GM21529 (cell line): ENCODE results near the gene FKBP1B.
"Not testable (repeated sequence)": the region's sequence is repeated elsewhere in the genome, so short reads cannot be mapped to it uniquely, and the experiment has no call there.

Source experiments
- ATAC-seq: cut with Tn5 transposase; IDR thresholded peaks from one replicate; pipeline ENCODE4 v1.9.1; 2021; ENCODE audit not compliant: unreplicated experiment

The FKBP1B gene

DNA sequence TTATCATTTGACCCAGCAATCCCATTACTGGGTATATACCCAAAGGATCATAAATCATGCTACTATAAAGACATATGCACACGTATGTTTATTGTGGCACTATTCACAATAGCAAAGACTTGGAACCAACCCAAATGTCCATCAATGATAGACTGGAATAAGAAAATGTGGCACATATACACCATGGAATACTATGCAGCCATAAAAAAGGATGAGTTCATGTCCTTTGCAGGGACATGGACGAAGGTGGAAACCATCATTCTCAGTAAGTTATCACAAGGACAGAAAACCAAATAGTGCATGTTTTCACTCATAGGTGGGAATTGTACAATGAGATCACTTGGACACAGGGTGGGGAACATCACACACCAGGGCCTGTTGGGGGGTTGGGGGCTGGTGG lies 51.2 kb downstream of the FKBP1B start:
- not testable (repeated sequence) for ATAC-seq

DNA sequence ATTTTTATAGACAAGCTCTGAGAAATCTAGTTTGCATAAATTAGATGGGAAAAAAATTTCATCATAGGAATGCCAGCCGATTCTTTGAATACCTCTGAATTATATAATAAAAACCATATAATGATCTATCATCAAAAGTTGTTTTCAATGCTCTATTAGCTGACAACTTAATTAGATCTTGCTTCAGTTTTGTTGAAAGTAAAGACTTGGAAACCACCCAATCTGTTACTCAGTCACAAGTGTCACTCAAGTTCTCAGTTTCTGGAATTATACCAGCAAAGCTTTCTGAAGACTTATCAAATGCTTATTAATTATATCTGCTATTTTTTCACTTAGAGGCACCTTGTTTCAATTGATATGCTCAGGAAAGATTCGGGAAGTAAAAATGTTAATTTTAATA lies 52.5 kb downstream of the FKBP1B start:
- no peak for ATAC-seq

DNA sequence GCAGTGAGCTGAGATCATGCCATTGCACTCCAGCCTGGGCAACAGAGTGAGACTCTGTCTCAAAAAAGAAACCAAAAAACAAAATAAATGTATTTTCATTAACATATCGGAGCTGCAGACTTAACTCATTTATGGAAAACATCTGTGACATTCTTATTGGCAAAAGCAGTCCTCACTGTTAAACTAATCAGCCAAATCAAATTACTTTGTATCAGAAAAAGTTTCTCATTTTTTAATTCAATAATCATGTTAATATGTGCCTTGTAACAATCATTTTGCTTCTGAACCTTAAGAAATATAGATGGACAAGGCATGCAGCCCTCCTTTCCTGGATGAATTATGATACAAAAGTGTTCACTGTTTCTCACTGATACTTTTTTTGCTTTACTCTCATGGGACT lies 53.1 kb downstream of the FKBP1B start:
- no peak for ATAC-seq

DNA sequence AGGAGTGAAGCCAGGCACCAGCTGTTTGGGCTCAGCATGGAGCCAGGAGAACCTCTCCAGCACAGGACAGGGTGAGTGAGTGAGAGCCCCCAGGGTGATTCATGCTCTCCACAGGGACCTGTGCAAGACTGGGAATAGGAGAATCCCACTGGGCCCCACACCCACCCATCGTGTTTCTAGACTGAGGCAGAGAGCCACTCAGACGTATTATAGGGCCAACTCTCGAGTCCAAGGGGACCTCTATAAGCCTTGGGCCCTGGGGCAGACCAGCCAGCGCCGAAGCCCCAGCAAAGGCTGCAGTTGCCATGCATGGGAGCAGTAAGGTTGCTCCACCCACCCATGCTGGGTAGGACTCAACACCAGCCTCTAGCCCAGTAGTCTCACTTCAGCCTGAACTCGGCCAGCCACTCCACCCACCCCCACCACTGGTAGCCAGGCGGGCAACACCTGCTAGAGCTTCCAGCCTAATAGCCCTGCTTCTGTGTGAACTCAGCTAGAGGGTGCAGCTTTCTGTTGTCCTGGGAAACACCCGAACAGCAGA lies 54.6 kb downstream of the FKBP1B start:
- no peak for ATAC-seq

DNA sequence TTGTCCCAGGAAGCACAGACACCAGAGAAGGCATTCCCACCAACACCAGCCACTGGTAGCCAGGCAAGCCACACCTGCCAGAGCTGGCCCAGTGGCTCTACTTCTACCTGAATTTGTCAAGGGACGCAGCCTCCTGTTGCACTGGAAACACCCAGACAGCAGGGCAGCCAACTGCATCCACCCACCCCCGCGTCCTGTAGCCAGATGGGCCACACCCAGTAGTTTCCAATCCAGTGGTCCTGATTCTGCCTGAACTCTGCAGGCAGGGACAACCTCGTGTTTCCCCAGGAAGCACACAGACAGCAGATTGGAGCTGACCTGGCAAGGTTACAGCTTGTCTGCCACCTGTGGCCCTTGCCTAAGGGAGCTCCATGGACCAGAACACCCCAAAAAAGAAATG lies 55.4 kb downstream of the FKBP1B start:
- no peak for ATAC-seq

DNA sequence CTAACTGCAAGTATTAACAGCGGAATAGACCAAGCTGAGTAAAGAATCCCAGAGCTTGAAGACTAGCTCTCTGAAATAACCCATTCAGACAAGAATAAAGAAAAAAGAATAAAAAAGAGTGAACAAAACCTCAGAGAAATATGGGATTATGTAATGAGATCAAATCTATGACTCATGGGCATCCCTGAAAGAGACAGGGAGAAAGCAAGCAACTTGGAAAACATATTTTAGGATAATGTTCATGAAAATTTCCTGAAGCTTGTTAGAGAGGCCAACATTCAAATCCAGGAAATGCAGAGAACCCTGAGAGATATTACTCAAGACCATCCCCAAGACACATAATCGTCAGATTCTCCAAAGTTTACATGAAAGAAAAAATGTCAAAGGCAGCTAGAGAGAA lies 56.3 kb downstream of the FKBP1B start:
- ATAC-seq: no peak

DNA sequence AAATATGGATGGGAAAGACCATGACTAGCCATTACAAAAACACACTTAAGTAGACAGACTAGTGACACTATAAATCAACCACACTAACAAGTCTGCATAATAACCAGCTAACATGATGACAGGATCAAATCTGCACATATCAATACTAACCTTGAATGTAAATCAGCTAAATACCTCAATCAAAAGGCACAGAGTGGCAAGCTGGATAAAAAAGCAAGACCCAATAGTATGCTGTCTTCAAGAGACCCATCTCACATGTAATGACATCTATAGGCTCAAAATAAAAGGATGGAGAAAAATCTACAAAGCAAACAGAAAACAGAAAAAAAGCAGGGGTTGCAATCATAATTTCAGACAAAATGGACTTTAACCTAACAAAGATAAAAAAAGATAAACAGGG lies 57.2 kb downstream of the FKBP1B start:
- no peak for ATAC-seq

DNA sequence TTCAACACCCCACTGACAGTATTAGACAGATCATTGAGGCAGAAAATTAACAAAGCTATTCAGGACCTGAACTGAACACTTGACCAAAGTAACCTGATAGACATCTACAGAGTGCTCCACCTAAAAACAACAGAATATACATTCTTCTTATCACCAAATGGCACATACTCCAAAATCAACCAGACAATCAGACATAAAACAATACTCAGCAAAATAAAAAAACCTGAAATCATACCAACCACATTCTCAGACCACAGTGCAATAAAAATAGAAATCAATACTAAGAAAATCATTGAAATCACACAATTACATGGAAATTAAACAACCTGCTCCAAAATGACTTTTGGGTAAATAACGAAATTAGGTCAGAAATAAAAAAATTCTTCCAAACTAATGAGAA lies 57.8 kb downstream of the FKBP1B start:
- no peak for ATAC-seq

DNA sequence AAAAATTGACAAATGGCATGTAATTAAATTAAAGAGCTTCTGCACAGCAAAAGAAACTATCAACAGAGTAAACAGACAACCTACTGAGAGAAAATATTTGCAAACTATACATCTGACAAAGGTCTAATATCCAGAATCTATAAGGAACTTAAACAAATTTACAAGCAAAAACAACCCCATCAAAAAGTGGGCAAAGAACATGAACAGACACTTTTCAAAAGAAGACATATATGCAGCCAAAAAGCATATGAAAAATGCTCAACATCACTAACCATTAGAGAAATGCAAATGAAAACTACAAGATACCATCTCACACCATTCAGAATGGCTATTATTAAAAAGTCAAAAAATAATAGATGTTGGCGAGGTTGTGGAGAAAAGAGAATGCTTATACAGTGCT lies 59.9 kb downstream of the FKBP1B start:
- ATAC-seq: not testable (repeated sequence)

DNA sequence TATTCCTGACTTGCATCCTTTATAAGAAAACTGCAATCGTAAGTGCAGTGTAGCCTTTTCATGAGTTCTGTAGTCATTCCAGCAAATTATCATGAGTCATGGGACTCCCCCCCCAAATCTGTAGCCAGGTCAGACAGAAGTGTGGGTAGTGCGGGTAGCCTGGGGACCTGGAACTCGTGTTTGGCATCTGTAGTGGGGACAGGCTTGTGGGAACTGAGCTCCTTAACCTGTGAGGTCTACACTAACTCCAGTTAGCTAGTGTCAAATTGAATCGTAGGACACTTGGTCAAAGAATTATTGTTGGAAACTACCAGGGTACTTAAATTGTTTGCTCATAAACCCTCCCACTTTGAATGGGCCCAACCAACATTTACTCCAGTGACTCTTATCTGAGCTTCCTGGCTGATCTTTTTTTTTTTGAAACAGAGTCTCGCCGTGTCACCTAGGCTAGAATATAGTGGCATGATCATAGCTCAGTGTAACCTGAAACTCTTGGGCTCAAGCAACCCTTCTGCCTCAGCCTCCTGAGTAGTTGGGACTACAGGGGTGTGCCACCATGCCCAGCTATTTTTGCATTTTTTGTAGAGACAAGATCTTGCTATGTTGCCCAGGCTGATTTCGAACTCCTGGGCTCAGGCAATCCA lies 61.2 kb downstream of the FKBP1B start:
- no peak for ATAC-seq

DNA sequence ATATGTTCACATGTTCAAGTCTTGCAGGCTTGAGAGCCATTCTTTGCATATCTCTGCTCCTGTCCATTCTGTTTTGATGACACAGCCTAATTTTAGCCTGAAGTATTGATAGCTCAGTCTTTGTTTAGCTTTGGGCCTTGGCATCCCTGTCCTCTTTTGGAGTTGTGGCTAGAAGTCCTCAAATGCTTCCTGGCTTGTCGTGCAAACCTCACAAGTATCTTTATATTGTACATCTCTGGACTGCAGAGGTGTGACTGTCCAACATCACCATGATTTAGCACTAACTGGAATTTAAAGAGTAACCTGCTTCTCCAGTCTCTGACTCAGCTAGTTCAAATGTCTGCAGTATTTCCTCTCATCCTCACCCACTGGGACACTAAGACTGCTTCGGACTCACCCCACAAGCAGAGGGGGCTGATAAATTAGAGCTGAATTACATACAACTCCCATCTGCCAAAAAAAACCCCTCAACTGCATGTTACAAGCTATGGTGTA lies 61.9 kb downstream of the FKBP1B start:
- no peak for ATAC-seq
